H1 (cell line): ENCODE data around the gene WBP1L. TPM values are rescaled to one million over a fixed set of nuclear protein-coding genes. Genes with fewer than 3 reads are reported as not detected.

Experiments
- CHD7 ChIP-seq: fragments of 300-600 bp; sonication (generic); IDR thresholded peaks from 2 replicates; pipeline ENCODE4 v1.7.1; 2012; ENCODE audit warnings: low read length, moderate library complexity, mild to moderate bottlenecking, inconsistent platforms; ENCODE audit not compliant: insufficient replicate concordance
- polyA plus RNA-seq, 7 experiments: library from polyadenylated mRNA; depleted of rRNA in 3 of 7; stranded (reverse) in 5 of 7; unstranded in 2 of 7; fragments of >200 nt in 5 of 7; fragments of 200-250 nt in 2 of 7; gene quantifications; 1 replicate in 5 of 7; 2 replicates in 1 of 7; 4 replicates in 1 of 7; pipeline versions ENCODE4 v1.2.1 to v1.2.3, GENCODE V29; 2011 to 2013; ENCODE audit warnings: missing spikeins in 2 of 7, mixed read lengths in 2 of 7
- total RNA-seq: library from RNA; stranded (reverse); fragmentation: NEBNext Ultra II Directional; extraction: Animal tissue kit (Norgen Biotek cat#: 25700); gene quantifications from 2 replicates; pipeline ENCODE4 v1.2.1, GENCODE V29; 2021

WBP1L gene
- total and polyA plus RNA-seq, 2 of the 8 experiments (the other 6 are each of a cell fraction or from before 2014, with no cell fraction given): 26.6 to 29.9 TPM

GRCh38 chr10:102773320-102773719, 29.6 kb downstream of the WBP1L start (continued):
- TF ChIP-seq CHD7: no peak
